K562 (cell line): ENCODE results near the gene PUS10. TPM values are rescaled to one million over a fixed set of nuclear protein-coding genes. Genes with fewer than 3 reads are reported as not detected.

Experiments
- ARNT ChIP-seq, 2 experiments: fragments of 450-650 bp; IDR thresholded peaks; 2 replicates each; pipeline ENCODE4 v1.6.1; 2016; ENCODE audit warnings: mild to moderate bottlenecking in 1 of 2
- CBFB ChIP-seq: sonication (generic); formaldehyde crosslinking; IDR thresholded peaks from 2 replicates; pipeline ENCODE4 v1.4.0; 2020; ENCODE audit warnings: mild to moderate bottlenecking, missing genetic modification reagents
- CREB1 ChIP-seq, 2 experiments: sonication (generic) in 1 of 2; formaldehyde crosslinking in 1 of 2; IDR thresholded peaks; 2 replicates each; pipeline versions ENCODE4 v1.6.1 to v1.8.0; 2012 to 2022; ENCODE audit warnings: inconsistent platforms in 1 of 2, mild to moderate bottlenecking in 1 of 2, missing genetic modification reagents in 1 of 2, moderate library complexity in 1 of 2
- CTBP1 ChIP-seq: fragments of 450-650 bp; IDR thresholded peaks from 2 replicates; pipeline ENCODE4 v1.6.1; 2016; ENCODE audit warnings: borderline replicate concordance
- ERF ChIP-seq: fragments of 450-650 bp; formaldehyde crosslinking; IDR thresholded peaks from 2 replicates; pipeline ENCODE4 v1.4.0; 2020; ENCODE audit warnings: mild to moderate bottlenecking, mixed read lengths
- ESRRB ChIP-seq: fragments of 250-450 bp; sonication (Bioruptor Pico); IDR thresholded peaks from 2 replicates; pipeline ENCODE4 v1.5.0; 2020; ENCODE audit warnings: mild to moderate bottlenecking, moderate library complexity, borderline replicate concordance
- HBP1 ChIP-seq: fragments of 450-650 bp; formaldehyde crosslinking; IDR thresholded peaks from 2 replicates; pipeline ENCODE4 v1.4.0; 2022; ENCODE audit warnings: missing genetic modification characterization
- HMGXB4 ChIP-seq: sonication (generic); formaldehyde crosslinking; IDR thresholded peaks from 2 replicates; pipeline ENCODE4 v1.8.1; 2023; ENCODE audit warnings: mild to moderate bottlenecking, missing genetic modification reagents
- HNRNPLL ChIP-seq: fragments of 200-400 bp; formaldehyde crosslinking; IDR thresholded peaks from 2 replicates; pipeline ENCODE4 v1.6.1; 2017; ENCODE audit warnings: low read length, low read depth, mild to moderate bottlenecking; ENCODE audit not compliant: poor library complexity, severe bottlenecking
- MAFG ChIP-seq: fragments of 450-650 bp; conservative IDR thresholded peaks from 2 replicates; pipeline ENCODE4 v1.6.1; 2016; ENCODE audit warnings: missing genetic modification characterization, missing compliant biosample characterization
- NCOA4 ChIP-seq: fragments of 450-650 bp; IDR thresholded peaks from 2 replicates; pipeline ENCODE4 v1.6.1; 2018; ENCODE audit warnings: mild to moderate bottlenecking; ENCODE audit not compliant: partially characterized antibody
- NELFE ChIP-seq: IDR thresholded peaks from 2 replicates; pipeline ENCODE4 v1.6.1; 2011; ENCODE audit warnings: mild to moderate bottlenecking; ENCODE audit not compliant: insufficient read depth, insufficient read length
- NEUROD1 ChIP-seq: fragments of 150-350 bp; IDR thresholded peaks from 2 replicates; pipeline ENCODE4 v1.6.1; 2014; ENCODE audit warnings: borderline replicate concordance, low read length, low read depth; ENCODE audit not compliant: partially characterized antibody
- PML ChIP-seq: IDR thresholded peaks from 2 replicates; pipeline ENCODE4 v1.6.1; 2012; ENCODE audit warnings: low read length, inconsistent platforms
- POLR2AphosphoS2 ChIP-seq: IDR thresholded peaks from 2 replicates; pipeline ENCODE4 v1.6.1; 2012; ENCODE audit warnings: low read length, improper control_type of control experiment
- RBM39 ChIP-seq: fragments of 200-400 bp; formaldehyde crosslinking; optimal IDR thresholded peaks from 2 replicates; pipeline ENCODE3; 2018; ENCODE audit warnings: low read depth, low read length
- SLC30A9 ChIP-seq: fragments of 250-450 bp; sonication (Bioruptor Pico); IDR thresholded peaks from 2 replicates; pipeline ENCODE4 v1.8.0; 2022; ENCODE audit warnings: mild to moderate bottlenecking, moderate library complexity
- SMAD2 ChIP-seq: fragments of 150-350 bp; IDR thresholded peaks from 2 replicates; pipeline ENCODE4 v1.6.1; 2014; ENCODE audit warnings: low read depth, mild to moderate bottlenecking, low read length
- SREBF1 ChIP-seq: fragments of 150-350 bp; IDR thresholded peaks from 2 replicates; pipeline ENCODE4 v1.6.1; 2014; ENCODE audit warnings: antibody characterized with exemption, low read depth, low read length, borderline replicate concordance
- STAG1 ChIP-seq: sonication (generic); formaldehyde crosslinking; IDR thresholded peaks from 2 replicates; pipeline ENCODE4 v1.5.0; 2020; ENCODE audit warnings: missing genetic modification reagents, borderline replicate concordance
- TCF3 ChIP-seq: sonication (generic); formaldehyde crosslinking; IDR thresholded peaks from 2 replicates; pipeline ENCODE4 v1.4.0; 2020; ENCODE audit warnings: mild to moderate bottlenecking, missing genetic modification reagents
- U2AF1 ChIP-seq: fragments of 200-400 bp; formaldehyde crosslinking; optimal IDR thresholded peaks from 2 replicates; pipeline ENCODE3; 2017; ENCODE audit warnings: mild to moderate bottlenecking, low read depth, low read length, moderate library complexity
- ZNF740 ChIP-seq, 3 experiments: fragments of 200-800 bp in 1 of 3; sonication (Bioruptor generic) in 1 of 3; sonication (generic) in 1 of 3; formaldehyde crosslinking in 1 of 3; IDR thresholded peaks; 2 replicates each; pipeline versions ENCODE4 v1.6.1 to v1.8.0; 2016 to 2022; ENCODE audit warnings: mild to moderate bottlenecking in 2 of 3, missing compliant biosample characterization in 2 of 3, missing genetic modification characterization in 2 of 3, missing genetic modification reagents in 1 of 3
- ZNF76 ChIP-seq: fragments of 250-450 bp; sonication (Bioruptor Pico); IDR thresholded peaks from 2 replicates; pipeline ENCODE4 v1.4.0; 2020; ENCODE audit warnings: mild to moderate bottlenecking, moderate library complexity, borderline replicate concordance
- ZNF785 ChIP-seq: fragments of 250-450 bp; sonication (Bioruptor Pico); IDR thresholded peaks from 2 replicates; pipeline ENCODE4 v1.4.0; 2020; ENCODE audit warnings: mild to moderate bottlenecking
- ZNF79 ChIP-seq: fragments of 250-450 bp; sonication (Bioruptor Pico); IDR thresholded peaks from 2 replicates; pipeline ENCODE4 v1.4.0; 2020; ENCODE audit warnings: low read depth, mild to moderate bottlenecking, moderate library complexity
- polyA plus RNA-seq, 8 experiments: library from polyadenylated mRNA; depleted of rRNA in 4 of 8; stranded (reverse) in 5 of 8; unstranded in 3 of 8; fragments of >200 nt; fragmentation: Nextera tagmentation in 2 of 8; fragmentation: Illumina TruSeq in 1 of 8; extraction: Ambion mirVana in 2 of 8; extraction: Trizol in 1 of 8; gene quantifications; 2 replicates each; pipeline versions ENCODE4 v1.2.1 to v1.2.3, GENCODE V29; 2011 to 2014; ENCODE audit warnings: inconsistent platforms in 1 of 8, missing spikeins in 1 of 8
- total RNA-seq, 7 experiments: library from RNA; depleted of rRNA in 6 of 7; stranded (reverse); fragments of >200 nt in 6 of 7; fragmentation: Illumina TruSeq in 2 of 7; extraction: Trizol in 2 of 7; gene quantifications; 2 replicates each; pipeline versions ENCODE4 v1.2.1 to v1.2.3, GENCODE V29; 2011 to 2021; ENCODE audit warnings: low replicate concordance in 1 of 7

The PUS10 gene
- total and polyA plus RNA-seq, 9 of the 15 experiments (the other 6 are each of a cell fraction or from before 2014, with no cell fraction given) = 5.0 to 10.7 (median 7.6) TPM

- no peak for TF ChIP-seq ZNF76 (CRISPR knock-in tag)
- TF ChIP-seq SREBF1 = no peak
- no peak for TF ChIP-seq ERF (CRISPR knock-in tag)
- TF ChIP-seq PML = no peak
- peak; percentile 48 for TF ChIP-seq HNRNPLL
- TF ChIP-seq ESRRB (CRISPR knock-in tag) = no peak
- TF ChIP-seq CTBP1 = no peak
- TF ChIP-seq CREB1 (IDR thresholded peaks at IDR 0.05) = no peak
- peak; percentile 72 for TF ChIP-seq CREB1 (CRISPR knock-in tag; IDR thresholded peaks at IDR 0.05)
- no peak for TF ChIP-seq ZNF79 (CRISPR knock-in tag)
- TF ChIP-seq TCF3 (CRISPR knock-in tag) = no peak
- TF ChIP-seq MAFG (tag) = no peak
- TF ChIP-seq RBM39 = no peak
- no peak for TF ChIP-seq NELFE
- TF ChIP-seq NEUROD1 = no peak
- TF ChIP-seq HMGXB4 (CRISPR knock-in tag) = no peak
- no peak for TF ChIP-seq SMAD2
- no peak for TF ChIP-seq NCOA4
- TF ChIP-seq STAG1 = no peak
- no peak for TF ChIP-seq CBFB
- no peak for TF ChIP-seq HBP1 (CRISPR knock-in tag)
- TF ChIP-seq ZNF740 (CRISPR knock-in tag; IDR thresholded peaks at IDR 0.05) = peak; percentile 56
- TF ChIP-seq ZNF740 (tag; IDR thresholded peaks at IDR 0.05) = peak in 1 of 2 experiments; percentile 6; a peak in 1 of 4 replicates
- TF ChIP-seq POLR2AphosphoS2 = no peak
- TF ChIP-seq U2AF1 = no peak
- no peak for TF ChIP-seq SLC30A9 (CRISPR knock-in tag)
- no peak for TF ChIP-seq ARNT (IDR thresholded peaks at IDR 0.05)
- no peak for TF ChIP-seq ZNF785 (CRISPR knock-in tag)
Measured at GRCh38 chr2:61017556-61018317, at the start of gene PUS10, which contains the start of gene PEX13 (continued).
